HepG2 (cell line): ENCODE data around the gene SAMD14. TPM values are rescaled to one million over a fixed set of nuclear protein-coding genes. Genes with fewer than 3 reads are reported as not detected.
A peak's percentile ranks its signal among the peaks of the same experiment; 100 is the strongest.

ENCODE experiments used
- CBFB ChIP-seq: sonication (generic); formaldehyde crosslinking; IDR thresholded peaks from 2 replicates; pipeline ENCODE4 v1.4.0; 2020; ENCODE audit warnings: missing genetic modification reagents
- HMG20B ChIP-seq: conservative IDR thresholded peaks from 2 replicates; pipeline ENCODE4 v1.6.1; 2016; ENCODE audit warnings: missing genetic modification reagents, missing compliant biosample characterization
- KMT2B ChIP-seq: IDR thresholded peaks from 2 replicates; pipeline ENCODE4 v1.6.1; 2016; ENCODE audit warnings: missing genetic modification reagents, missing compliant biosample characterization
- MED1 ChIP-seq: sonication (generic); formaldehyde crosslinking; IDR thresholded peaks from 2 replicates; pipeline ENCODE4 v1.4.0; 2020; ENCODE audit warnings: missing genetic modification reagents
- MEIS2 ChIP-seq: sonication (generic); formaldehyde crosslinking; IDR thresholded peaks from 2 replicates; pipeline ENCODE4 v1.9.0; 2021; ENCODE audit warnings: mild to moderate bottlenecking, missing genetic modification reagents
- MXD4 ChIP-seq: IDR thresholded peaks from 2 replicates; pipeline ENCODE4 v1.6.1; 2016; ENCODE audit warnings: mild to moderate bottlenecking, missing biosample characterization, missing genetic modification reagents
- PAX8 ChIP-seq: sonication (generic); formaldehyde crosslinking; IDR thresholded peaks from 2 replicates; pipeline ENCODE4 v1.8.0; 2022; ENCODE audit warnings: mild to moderate bottlenecking, missing genetic modification reagents, borderline replicate concordance
- POLR2AphosphoS2 ChIP-seq: IDR thresholded peaks from 2 replicates; pipeline ENCODE4 v1.6.1; 2011; ENCODE audit warnings: low read depth, low read length, improper control_type of control experiment
- SIX1 ChIP-seq: sonication (generic); formaldehyde crosslinking; IDR thresholded peaks from 2 replicates; pipeline ENCODE4 v1.4.0; 2020; ENCODE audit warnings: missing genetic modification reagents, borderline replicate concordance
- SRSF4 ChIP-seq: fragments of 200-400 bp; formaldehyde crosslinking; IDR thresholded peaks from one replicate; pipeline ENCODE4 v1.6.1; 2018; ENCODE audit warnings: mild to moderate bottlenecking, low read depth, low read length, moderate library complexity; ENCODE audit not compliant: poor library complexity, severe bottlenecking
- TBX3 ChIP-seq: fragments of 450-650 bp; IDR thresholded peaks from 2 replicates; pipeline ENCODE4 v1.6.1; 2017; ENCODE audit warnings: antibody characterized with exemption, mild to moderate bottlenecking, inconsistent platforms, borderline replicate concordance
- ZNF160 ChIP-seq: sonication (generic); formaldehyde crosslinking; IDR thresholded peaks from 2 replicates; pipeline ENCODE4 v1.8.0; 2022; ENCODE audit warnings: mild to moderate bottlenecking, inconsistent platforms, missing genetic modification reagents
- ZNF225 ChIP-seq: sonication (generic); formaldehyde crosslinking; IDR thresholded peaks from 2 replicates; pipeline ENCODE4 v1.4.0; 2020; ENCODE audit warnings: mild to moderate bottlenecking, missing genetic modification reagents
- ZNF329 ChIP-seq: sonication (generic); formaldehyde crosslinking; IDR thresholded peaks from 2 replicates; pipeline ENCODE4 v1.9.0; 2021; ENCODE audit warnings: low read depth, mild to moderate bottlenecking, missing genetic modification reagents
- ZNF558 ChIP-seq: sonication (generic); formaldehyde crosslinking; IDR thresholded peaks from 2 replicates; pipeline ENCODE4 v1.9.0; 2022; ENCODE audit warnings: mild to moderate bottlenecking, missing genetic modification reagents, borderline replicate concordance
- ZNF816 ChIP-seq: sonication (generic); formaldehyde crosslinking; IDR thresholded peaks from 2 replicates; pipeline ENCODE4 v1.8.0; 2022; ENCODE audit warnings: missing genetic modification reagents, mild to moderate bottlenecking, borderline replicate concordance
- polyA plus RNA-seq, 8 experiments: library from polyadenylated mRNA; depleted of rRNA in 3 of 8; stranded (reverse) in 7 of 8; unstranded in 1 of 8; fragments of >200 nt; fragmentation: Illumina TruSeq in 4 of 8; extraction: Trizol in 4 of 8; gene quantifications; 2 replicates each; pipeline versions ENCODE4 v1.2.1 to v1.2.3, GENCODE V29; 2011 to 2016; ENCODE audit warnings: low read depth in 4 of 8, missing spikeins in 1 of 8, mixed read lengths in 1 of 8; ENCODE audit not compliant: insufficient read depth in 1 of 8
- total RNA-seq, 5 experiments: library from RNA; depleted of rRNA; stranded (reverse); fragments of >200 nt; fragmentation: Illumina TruSeq; extraction: Trizol; gene quantifications; 2 replicates each; pipeline ENCODE4 v1.2.3, GENCODE V29; 2016; ENCODE audit warnings: low read depth in 1 of 5
- TF ChIP-seq, protein P1 (sequence below): sonication (generic); formaldehyde crosslinking; IDR thresholded peaks from 2 replicates; pipeline ENCODE4 v1.4.0; 2020; ENCODE audit warnings: missing genetic modification reagents
- TF ChIP-seq, protein P2 (sequence below): sonication (generic); formaldehyde crosslinking; IDR thresholded peaks from 2 replicates; pipeline ENCODE4 v1.4.0; 2020; ENCODE audit warnings: mild to moderate bottlenecking, missing genetic modification reagents, borderline replicate concordance
- TF ChIP-seq, protein P3 (sequence below): sonication (generic); formaldehyde crosslinking; IDR thresholded peaks from 2 replicates; pipeline ENCODE4 v1.5.0; 2020; ENCODE audit warnings: missing genetic modification reagents
- TF ChIP-seq, protein P4 (sequence below): sonication (generic); formaldehyde crosslinking; IDR thresholded peaks from 2 replicates; pipeline ENCODE4 v1.8.0; 2022; ENCODE audit warnings: mild to moderate bottlenecking, missing genetic modification reagents, moderate library complexity
- TF ChIP-seq, protein P5 (sequence below): sonication (generic); formaldehyde crosslinking; IDR thresholded peaks from 2 replicates; pipeline ENCODE4 v1.8.0; 2022; ENCODE audit warnings: missing genetic modification reagents, mild to moderate bottlenecking, borderline replicate concordance

The SAMD14 gene
- total and polyA plus RNA-seq, 2 of the 13 experiments (the other 11 are each of a cell fraction or from before 2014, with no cell fraction given), result 0.07 to 0.22 TPM

DNA sequence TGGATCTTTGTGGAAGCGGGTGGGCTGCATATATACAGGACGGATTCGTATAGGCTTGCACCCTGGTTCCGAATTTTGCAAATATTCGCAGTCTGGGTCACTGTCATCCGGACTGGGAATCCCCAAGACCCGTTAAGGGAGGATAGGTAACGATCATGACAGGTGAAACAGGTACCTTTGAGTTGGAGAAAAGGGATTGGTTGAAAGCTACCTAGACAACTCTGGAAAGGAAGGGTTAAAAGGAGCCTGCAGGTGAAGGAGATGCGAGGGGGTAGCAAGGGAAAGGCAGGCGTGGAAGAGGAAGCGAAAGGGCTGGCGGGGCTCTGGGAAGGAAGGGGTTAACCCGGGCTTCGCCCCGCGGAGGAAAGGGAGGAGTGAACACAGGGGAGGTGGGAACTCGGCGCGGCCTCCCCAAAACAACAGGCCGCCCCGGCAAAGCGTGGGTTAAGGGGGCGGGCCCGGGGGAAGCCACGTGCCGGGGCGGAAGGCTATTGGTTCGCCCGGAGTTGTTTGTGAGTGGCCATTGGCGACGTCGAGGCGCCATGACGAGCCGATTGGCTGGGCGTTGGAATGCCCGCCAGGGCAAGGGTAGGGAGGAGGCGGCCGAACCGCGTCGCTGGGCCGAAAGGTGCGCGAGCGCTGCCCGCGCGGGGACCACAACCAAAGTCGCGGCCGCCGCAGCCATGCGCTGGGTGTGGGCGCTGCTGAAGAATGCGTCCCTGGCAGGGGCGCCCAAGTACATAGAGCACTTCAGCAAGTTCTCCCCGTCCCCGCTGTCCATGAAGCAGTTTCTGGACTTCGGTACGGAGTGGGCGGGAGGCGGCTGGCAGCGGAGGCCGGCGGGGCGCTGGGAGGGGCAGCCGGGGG, 35.0 kb downstream of the SAMD14 start, which contains the start of gene PDK2 (continued):
- TF ChIP-seq, protein P1, sequence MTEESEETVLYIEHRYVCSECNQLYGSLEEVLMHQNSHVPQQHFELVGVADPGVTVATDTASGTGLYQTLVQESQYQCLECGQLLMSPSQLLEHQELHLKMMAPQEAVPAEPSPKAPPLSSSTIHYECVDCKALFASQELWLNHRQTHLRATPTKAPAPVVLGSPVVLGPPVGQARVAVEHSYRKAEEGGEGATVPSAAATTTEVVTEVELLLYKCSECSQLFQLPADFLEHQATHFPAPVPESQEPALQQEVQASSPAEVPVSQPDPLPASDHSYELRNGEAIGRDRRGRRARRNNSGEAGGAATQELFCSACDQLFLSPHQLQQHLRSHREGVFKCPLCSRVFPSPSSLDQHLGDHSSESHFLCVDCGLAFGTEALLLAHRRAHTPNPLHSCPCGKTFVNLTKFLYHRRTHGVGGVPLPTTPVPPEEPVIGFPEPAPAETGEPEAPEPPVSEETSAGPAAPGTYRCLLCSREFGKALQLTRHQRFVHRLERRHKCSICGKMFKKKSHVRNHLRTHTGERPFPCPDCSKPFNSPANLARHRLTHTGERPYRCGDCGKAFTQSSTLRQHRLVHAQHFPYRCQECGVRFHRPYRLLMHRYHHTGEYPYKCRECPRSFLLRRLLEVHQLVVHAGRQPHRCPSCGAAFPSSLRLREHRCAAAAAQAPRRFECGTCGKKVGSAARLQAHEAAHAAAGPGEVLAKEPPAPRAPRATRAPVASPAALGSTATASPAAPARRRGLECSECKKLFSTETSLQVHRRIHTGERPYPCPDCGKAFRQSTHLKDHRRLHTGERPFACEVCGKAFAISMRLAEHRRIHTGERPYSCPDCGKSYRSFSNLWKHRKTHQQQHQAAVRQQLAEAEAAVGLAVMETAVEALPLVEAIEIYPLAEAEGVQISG, result peak; percentile 51
- 0 out of 2 replicates have a peak, but pooled peaks have one; percentile 17 for TF ChIP-seq ZNF160 (CRISPR knock-in tag)
- TF ChIP-seq KMT2B (CRISPR knock-in tag), result peak; percentile 63; the same call in 1 of the 2 replicates
- TF ChIP-seq ZNF329, result no peak
- no peak for TF ChIP-seq SRSF4
- TF ChIP-seq ZNF816 (CRISPR knock-in tag), result peak; percentile 79; the same call in 1 of the 2 replicates
- peak; percentile 59; the same call in 1 of the 2 replicates for TF ChIP-seq CBFB (CRISPR knock-in tag)
- TF ChIP-seq SIX1 (CRISPR knock-in tag), result no peak
- peak; percentile 71 for TF ChIP-seq TBX3
- peak; percentile 77; the same call in 1 of the 2 replicates for TF ChIP-seq HMG20B (CRISPR knock-in tag)
- peak; percentile 87 for TF ChIP-seq MXD4 (CRISPR knock-in tag)
- TF ChIP-seq MEIS2 (CRISPR knock-in tag), result peak; percentile 56; the same call in 1 of the 2 replicates
- TF ChIP-seq, protein P2, sequence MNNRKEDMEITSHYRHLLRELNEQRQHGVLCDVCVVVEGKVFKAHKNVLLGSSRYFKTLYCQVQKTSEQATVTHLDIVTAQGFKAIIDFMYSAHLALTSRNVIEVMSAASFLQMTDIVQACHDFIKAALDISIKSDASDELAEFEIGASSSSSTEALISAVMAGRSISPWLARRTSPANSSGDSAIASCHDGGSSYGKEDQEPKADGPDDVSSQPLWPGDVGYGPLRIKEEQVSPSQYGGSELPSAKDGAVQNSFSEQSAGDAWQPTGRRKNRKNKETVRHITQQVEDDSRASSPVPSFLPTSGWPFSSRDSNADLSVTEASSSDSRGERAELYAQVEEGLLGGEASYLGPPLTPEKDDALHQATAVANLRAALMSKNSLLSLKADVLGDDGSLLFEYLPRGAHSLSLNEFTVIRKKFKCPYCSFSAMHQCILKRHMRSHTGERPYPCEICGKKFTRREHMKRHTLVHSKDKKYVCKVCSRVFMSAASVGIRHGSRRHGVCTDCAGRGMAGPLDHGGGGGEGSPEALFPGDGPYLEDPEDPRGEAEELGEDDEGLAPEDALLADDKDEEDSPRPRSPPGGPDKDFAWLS (CRISPR knock-in tag), result no peak
- no peak; the same call in 1 of the 2 replicates for TF ChIP-seq ZNF558
- TF ChIP-seq, protein P3, sequence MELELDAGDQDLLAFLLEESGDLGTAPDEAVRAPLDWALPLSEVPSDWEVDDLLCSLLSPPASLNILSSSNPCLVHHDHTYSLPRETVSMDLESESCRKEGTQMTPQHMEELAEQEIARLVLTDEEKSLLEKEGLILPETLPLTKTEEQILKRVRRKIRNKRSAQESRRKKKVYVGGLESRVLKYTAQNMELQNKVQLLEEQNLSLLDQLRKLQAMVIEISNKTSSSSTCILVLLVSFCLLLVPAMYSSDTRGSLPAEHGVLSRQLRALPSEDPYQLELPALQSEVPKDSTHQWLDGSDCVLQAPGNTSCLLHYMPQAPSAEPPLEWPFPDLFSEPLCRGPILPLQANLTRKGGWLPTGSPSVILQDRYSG (CRISPR knock-in tag), result no peak; the same call in 1 of the 2 replicates
- TF ChIP-seq, protein P4, sequence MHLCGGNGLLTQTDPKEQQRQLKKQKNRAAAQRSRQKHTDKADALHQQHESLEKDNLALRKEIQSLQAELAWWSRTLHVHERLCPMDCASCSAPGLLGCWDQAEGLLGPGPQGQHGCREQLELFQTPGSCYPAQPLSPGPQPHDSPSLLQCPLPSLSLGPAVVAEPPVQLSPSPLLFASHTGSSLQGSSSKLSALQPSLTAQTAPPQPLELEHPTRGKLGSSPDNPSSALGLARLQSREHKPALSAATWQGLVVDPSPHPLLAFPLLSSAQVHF (CRISPR knock-in tag), result peak; percentile 88
- TF ChIP-seq, protein P5, sequence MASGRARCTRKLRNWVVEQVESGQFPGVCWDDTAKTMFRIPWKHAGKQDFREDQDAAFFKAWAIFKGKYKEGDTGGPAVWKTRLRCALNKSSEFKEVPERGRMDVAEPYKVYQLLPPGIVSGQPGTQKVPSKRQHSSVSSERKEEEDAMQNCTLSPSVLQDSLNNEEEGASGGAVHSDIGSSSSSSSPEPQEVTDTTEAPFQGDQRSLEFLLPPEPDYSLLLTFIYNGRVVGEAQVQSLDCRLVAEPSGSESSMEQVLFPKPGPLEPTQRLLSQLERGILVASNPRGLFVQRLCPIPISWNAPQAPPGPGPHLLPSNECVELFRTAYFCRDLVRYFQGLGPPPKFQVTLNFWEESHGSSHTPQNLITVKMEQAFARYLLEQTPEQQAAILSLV (CRISPR knock-in tag), result peak; percentile 79; the same call in 1 of the 2 replicates
- TF ChIP-seq POLR2AphosphoS2, result no peak
- TF ChIP-seq MED1 (CRISPR knock-in tag), result no peak
- no peak for TF ChIP-seq PAX8 (CRISPR knock-in tag)
- peak; percentile 88 for TF ChIP-seq ZNF225 (CRISPR knock-in tag)
